Ramos (cell line): Measurements from ENCODE around the gene GRIA3.
"Not testable (repeated sequence)": the region's sequence is repeated elsewhere in the genome, so short reads cannot be mapped to it uniquely, and the experiment has no call there.

Experiments
- in situ Hi-C: fragments of 300-500 bp; cut with MboI; formaldehyde crosslinking; loops from one replicate; pipeline ENCODE4 v1.14.3; 2022; ENCODE audit warnings: low sequenced_read_pairs; ENCODE audit not compliant: unreplicated experiment

The GRIA3 gene

DNA sequence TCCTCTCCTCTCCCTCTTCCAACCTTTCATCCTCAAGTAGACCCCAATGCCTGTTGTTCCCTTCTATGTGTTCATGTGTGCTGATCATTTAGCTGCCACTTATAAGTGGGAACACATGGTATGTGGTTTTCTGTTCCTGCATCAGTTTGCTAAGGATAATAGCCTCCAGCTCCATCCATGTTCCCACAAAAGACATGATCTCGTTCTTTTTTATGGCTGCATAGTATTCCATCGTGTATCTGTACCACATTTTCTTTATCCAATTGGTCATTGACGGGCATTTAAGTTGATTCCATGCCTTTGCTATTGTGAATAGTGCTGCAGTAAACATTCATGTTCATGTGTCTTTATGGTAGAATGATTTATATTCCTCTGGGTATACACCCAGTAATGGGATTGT, 255.8 kb downstream of the GRIA3 start:
- in situ Hi-C loops = not testable (repeated sequence)

DNA sequence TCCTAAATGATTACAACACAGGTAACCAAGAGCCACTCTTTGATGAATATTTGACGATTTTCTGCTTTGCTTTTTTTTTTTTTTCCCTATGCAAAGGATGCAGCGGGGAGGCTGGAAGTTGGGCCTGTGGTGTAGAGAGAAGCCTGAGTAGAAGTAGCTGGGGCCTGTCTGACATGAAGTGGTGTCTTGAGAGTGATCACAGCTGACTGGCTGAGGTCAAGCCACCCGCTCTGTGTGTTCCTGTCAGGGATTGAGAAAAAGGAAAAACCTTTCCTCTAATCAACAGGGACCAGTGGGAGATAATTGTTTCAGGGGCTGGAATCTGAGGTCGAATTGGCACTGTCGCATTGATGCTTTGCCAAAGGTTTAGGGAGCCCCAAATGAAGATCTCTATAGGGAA, 258.7 kb downstream of the GRIA3 start:
- in situ Hi-C loops = no loop called here

DNA sequence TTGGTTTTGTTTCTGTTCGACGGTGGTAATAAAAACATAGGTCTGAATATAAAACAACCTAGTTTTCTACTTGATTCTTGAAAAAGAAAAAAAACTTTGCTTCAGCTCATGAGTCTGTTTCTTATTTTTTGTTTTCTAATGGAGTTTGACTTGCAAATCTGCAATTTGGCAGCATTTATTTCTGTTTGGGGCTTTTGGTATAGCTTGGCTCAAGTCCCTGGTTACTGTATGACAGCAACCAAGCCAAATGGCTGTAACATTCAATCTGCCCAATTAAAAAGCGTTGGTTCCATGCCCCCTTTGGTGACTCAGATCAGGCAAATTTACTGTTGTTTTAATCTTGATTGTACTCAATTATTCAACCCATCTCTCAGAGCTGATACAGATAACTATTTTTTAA, 263.4 kb downstream of the GRIA3 start:
- in situ Hi-C loops = no loop called here

DNA sequence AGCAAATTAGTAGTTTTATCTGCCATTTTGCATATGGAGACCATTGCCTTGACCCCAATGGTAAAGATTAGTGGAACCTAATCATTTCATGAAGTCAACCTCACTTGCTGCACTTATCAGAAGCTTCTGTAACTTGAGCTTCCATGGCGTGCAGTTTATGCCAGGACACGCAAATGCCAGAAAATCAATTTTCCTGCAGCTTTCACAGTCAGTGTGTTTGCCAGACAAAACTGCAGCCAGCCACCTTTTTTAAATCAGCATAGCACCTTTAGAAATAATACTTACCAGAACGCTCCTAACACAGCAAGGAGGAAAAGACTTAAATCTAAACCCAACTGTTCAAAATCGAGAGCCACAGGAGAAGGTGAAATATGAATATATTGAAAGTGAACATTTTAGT, 265.3 kb downstream of the GRIA3 start:
- in situ Hi-C loops = no loop called here

DNA sequence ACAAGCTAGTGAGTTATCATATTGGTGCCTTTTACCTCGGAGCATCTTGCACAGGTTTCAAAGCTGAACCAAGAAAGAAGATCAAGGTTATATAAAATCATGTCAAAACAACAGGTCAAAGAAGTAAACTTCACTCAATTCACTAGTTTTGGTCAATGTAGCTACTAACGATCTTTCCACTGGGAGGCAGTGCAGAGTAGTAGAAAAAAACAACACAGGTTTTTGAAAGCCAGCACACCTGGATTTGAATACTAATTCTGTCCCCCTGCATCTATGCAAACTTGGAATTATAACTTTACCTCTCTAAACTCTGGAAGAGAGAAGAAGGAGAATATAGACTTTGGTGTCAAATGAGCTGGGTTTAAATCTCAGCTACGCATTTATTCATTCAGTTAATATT, 266.1 kb downstream of the GRIA3 start:
- in situ Hi-C loops = no loop called here

DNA sequence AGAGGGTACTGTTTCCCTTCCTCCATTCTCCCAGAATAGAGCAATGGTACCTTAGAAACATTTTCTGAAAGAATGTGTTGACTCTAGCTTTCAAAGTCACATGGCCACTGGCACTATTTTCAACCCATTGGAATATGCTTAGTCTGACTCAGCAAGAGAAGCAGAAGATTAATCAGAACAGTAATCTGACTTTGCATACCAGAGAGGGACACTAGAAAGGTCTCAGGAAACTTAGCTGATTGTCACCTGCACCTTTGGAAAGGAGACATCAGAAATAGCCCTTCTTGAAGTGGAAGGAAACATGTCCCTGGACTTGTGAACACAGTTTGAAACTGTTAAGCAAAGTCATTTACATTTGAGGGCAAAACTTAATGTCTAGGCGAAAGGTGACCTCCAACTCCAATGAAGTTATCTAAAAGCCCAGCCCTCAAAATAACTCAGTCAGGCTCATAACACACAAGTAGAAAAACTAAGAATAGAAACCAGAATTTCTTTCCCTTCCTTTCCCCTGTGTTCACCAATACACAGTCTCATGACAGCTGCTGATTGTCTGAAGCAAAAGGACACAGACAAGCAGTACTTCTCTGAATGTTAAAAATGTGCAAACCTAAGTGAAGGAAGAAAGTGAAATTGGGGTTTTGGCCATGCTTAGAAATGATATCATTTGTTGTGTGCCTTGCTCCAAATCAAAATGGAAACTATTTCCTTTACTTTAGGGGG, 270.8 kb downstream of the GRIA3 start:
- in situ Hi-C loops = no loop called here

DNA sequence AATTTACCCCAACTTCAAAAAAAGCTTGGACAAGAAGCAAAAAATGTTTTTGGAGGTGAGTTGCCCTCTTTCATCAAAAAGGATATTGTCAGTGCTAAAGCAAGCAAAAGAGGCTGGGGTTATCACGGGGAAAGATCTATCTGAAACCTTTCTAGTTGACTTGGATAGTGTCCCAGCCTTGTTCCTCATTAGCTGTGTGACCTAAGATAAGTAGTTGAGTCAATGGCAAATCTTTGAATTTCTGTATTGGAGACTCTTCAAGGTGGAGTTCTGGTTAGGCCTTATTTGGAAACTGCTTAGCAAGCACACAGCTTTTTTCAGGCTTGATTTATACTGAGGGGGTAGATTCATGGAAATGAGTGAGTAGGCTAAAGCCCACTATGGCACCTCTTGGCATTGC, 271.6 kb downstream of the GRIA3 start:
- in situ Hi-C loops = no loop called here

DNA sequence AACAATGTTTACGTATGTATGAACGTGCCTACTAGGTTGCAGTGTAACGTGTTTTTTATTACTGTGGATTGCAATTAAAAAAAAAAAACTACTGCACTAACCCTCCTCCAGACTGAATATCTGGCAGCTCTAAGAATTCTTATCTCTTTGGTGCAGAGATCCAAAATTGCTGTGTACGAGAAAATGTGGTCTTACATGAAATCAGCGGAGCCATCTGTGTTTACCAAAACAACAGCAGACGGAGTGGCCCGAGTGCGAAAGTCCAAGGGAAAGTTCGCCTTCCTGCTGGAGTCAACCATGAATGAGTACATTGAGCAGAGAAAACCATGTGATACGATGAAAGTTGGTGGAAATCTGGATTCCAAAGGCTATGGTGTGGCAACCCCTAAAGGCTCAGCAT, 280.6 kb downstream of the GRIA3 start:
- in situ Hi-C loops = no loop called here

DNA sequence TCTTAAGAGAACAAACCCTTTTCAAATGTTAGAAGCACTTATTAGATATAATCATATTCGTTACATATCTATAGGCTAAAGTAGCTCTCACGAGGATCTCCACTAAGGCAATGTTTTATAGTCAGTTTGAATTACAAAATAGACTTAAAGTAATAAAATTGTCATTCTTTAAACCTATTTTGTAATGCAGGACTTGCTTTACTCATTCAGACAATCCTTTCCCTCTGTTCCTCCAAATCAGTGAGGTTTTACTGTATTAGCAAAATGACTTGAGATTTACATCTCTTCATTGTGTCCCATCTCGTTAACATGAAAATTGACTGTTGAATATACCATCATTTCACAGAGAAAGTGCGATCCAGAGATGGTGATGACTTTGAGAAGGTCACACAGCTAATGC, 284.4 kb downstream of the GRIA3 start:
- in situ Hi-C loops = no loop called here

DNA sequence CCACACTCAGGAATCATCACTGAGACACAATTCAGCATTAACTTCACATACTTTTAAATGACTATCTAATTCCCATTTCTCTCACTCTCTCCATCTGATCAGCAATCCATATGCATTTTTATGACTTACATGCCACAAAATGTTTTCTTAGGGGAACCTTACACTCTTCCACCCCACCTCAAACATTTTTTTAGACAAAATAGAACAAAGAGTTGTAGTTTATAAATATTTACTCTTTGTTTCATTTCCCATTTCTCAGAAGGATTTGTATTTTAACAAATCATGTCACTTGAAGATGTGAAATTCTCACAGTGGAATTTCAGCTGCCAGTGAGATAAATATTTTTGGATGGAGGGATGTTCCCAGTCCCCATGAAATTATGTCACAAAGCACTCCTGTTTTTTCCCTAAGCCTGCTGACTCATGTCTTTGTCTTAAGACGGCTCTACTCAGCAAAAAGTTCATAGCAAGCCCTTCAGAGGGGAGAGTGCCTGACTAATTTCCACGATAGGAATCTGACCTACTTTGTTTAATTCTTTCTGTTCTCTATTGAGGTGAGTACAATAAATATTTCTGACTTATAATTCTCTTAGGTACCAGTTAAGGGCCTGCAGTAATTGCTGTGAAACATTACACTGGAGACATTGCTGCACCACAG, 291.1 kb downstream of the GRIA3 start:
- in situ Hi-C loops = no loop called here

DNA sequence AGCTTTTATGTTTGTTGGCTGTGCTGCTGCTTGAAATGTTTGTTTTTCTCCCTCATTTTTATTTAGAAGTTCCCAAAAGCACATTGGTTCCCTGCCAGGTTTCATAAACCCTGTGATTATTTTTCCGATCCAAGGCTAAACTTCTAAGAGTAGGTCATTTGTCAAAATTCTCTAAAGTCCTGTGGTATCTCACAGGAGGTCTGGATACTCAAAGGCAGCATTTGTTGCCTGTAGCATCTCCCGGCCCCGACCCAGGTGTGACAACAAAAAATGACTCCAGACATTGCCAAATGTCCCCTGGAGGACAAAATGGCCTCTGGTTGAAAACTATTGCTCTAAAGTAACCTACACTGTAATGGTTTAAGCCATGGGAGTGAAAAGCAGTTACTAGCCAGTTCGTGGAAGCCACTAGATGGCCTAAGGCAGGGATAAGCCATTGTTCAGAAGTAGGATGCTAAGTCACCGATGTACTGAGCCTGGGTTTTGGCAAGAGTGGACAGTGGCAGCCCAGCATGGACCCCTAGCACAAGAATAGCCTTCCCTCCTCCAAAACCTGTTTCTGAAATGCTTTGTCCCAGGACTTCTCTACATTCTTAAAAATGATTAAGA, 292.6 kb downstream of the GRIA3 start:
- in situ Hi-C loops = no loop called here

DNA sequence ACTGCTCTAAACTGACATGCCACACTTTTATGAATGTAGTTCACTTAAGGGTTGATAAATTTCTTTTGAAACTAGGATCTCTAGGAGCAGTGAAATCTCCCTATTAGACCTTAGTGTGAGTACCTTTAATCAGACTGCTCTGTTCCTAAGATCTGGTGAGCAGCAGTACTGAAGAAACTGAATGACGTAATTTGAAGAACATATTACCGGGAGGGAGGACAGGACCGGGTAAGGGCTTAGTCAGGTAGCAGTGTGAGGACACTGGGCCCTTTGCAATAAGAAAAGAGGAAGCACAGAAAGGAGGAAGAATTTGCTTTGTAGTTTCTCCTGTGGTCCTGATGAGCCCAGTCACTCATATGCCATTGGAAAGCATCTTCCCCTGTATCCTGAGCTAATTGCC, 293.6 kb downstream of the GRIA3 start:
- in situ Hi-C loops = no loop called here

DNA sequence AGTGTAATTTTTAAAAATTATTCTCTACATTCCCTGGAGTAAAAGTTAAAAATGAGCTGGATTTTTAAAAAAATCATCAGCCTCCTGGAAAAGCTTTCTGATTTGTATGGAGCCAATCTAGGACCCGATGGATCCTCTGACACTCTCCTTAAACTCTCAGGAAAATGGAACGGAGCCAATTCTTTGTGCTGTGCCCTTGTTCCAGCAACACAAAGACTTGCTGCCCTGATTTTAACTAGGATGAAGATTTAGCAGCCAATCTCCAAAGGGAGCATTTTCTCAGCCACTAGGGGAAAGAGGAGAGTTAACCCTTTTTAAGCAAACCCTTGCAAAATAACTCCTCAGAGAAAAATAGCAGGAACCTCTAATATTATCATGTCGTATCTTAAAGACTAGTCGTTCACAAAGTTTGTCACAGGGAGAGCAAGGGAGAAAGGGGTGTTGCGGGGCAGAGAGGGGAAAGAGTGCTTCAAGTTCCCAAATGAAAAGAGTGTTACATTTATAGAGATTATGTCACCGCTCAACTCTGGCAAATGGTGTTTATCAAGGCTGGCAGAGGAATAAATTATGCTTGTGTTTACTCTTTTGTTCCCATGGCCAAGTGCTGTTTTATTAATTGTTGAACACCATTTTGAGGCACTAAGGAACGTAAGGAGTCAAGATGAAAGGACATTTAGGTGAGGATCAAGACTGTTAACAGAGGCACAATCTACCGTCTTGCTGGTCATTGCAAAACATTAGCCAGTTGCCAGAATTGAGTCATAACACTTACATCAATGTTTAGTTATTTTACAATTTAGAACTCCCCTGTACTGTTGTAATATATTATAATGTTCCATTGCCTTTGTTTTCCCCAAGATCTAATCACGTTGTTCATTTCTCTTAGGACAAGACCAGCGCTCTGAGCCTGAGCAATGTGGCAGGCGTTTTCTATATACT, 298.1 kb downstream of the GRIA3 start:
- in situ Hi-C loops = no loop called here

DNA sequence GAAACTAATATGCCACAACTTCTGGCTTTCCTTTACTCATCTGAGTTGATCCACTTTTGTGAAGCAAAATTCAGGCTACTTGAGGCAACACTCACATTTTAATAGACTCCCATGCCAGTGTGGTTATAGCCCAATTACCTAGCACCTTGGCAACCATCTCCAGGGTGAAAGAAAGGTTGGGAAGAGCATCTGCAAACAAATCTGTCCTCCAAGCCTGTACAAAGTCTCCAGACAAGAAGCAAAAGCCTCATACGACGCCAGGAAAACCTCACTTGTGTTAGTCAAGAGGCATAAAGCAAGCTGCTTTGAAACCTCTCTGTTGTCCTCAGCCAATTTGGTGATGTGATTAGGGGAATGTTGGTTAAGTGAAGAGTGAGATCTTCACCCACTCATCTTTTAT, 302.2 kb downstream of the GRIA3 start:
- in situ Hi-C loops = no loop called here

DNA sequence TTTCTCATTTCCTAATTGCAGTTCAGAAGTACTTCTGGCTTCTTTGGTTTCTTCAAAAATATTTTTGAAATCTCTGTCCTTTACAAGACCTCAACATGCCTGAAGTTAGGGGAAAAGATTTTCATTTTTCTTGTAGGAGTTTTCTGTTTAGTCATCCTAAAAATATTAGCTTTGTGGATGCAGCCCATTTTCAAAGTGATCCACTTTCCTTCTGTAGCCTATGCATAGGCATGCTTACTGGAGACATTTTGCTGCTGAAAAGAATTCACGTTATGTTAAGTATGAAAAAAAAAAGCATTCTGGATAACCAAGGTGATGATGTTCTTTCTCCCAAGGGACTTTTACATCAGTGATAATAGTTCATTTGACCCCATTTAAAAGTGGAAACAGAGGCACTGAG, 303.2 kb downstream of the GRIA3 start:
- in situ Hi-C loops = no loop called here

DNA sequence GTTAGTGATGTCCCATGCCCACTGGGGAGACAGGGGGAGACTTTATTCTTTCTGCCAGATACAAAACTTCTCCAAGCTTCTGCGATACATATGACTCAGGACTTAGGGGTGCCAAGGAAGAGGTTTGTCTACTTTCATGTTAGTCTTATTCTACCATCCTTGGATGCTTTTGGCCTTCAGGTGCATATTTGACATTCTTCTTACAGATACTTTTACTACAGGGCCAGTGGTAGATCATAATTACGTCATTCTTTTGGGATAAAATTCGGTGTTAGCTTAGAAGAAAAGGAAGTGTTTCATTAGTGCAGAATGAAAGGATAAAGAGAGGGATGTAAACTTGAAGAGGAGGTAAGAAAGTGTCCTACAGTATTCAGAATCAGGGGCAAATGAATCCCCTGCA, 303.6 kb downstream of the GRIA3 start:
- in situ Hi-C loops = no loop called here

DNA sequence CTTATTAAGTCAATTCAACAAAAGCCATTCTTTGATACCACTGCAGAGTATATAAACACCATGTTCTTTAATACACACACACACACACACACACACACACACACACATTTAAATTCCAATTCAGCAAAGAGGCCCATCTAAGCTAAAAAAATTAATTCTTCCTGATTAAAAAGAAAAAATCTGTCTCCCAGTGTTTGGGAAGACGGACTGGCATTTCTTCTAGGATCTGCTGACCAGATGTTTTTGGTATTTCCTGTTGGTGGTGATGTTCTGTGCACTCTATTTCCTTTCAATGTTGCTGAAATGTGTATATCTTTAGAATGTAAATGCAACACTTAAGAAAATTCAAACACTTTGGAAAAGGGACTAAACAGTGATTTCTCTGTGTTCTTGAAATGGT, 304.9 kb downstream of the GRIA3 start:
- in situ Hi-C loops = no loop called here

DNA sequence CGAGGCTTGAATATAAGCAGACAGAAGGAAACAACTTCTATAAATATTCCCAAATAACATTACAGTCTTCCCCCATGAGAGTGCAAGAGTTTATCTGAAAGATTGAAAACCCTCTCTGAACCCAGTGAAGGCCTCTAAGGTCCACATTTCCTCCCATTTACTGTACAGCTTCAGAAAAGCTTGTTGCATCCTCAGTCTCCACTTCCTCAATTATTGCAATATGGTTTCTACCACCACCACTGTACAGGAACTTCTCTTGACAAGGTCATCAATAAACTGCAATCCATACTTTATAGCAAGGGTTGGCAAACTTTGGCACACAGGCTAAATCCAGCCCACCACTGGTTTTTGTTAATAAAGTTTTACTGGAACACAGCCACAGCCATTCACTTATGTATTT, 309.8 kb downstream of the GRIA3 start:
- in situ Hi-C loops = no loop called here

DNA sequence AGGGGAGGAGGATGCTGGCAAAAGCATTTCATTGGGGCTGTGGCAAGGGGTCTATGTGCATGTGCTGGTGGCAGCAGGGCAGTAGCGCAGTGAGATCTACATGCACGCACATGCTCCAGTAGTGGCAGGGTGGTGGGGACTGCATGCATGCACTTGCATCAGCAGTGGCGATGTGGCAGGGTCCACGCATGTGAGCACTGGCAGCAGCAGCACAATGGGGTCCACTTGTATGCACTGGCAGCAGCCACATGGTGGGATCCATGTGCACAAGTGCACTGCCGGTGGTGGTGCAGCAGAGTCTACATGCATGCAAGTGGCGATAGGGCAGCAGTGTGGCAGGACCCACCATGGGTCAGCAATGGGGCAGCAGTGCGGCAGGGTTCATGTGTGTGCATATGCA, 315.7 kb downstream of the GRIA3 start:
- in situ Hi-C loops = no loop called here

DNA sequence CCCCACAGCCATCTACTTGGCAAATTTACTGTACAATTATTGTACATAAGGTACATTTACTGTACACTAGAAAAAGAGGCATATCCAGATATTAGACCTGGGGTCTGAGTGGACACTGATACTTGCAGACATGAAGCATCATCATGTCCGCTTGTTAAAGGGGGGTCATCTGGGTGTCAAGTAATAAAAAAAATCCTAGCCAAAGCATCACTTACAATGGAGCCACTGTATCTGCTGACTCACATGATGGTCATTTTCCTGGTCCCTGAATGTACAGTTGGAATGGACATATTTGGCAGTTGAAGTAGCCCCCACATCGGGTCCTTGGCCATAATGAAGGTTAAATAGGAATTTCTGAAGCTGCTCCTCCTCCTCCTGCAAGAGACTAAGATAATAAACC, 320.0 kb downstream of the GRIA3 start:
- in situ Hi-C loops = no loop called here
